NOMO-1 (cell line): ENCODE data around the gene COG7.
"Not testable (repeated sequence)": the region's sequence is repeated elsewhere in the genome, so short reads cannot be mapped to it uniquely, and the experiment has no call there.

ENCODE experiments used
- DNase-seq, 2 experiments: peaks; one replicate each; lab custom pipeline; 2025; ENCODE audit not compliant: unreplicated experiment in 2 of 2; lab: John Stamatoyannopoulos, UW

The COG7 gene

DNA sequence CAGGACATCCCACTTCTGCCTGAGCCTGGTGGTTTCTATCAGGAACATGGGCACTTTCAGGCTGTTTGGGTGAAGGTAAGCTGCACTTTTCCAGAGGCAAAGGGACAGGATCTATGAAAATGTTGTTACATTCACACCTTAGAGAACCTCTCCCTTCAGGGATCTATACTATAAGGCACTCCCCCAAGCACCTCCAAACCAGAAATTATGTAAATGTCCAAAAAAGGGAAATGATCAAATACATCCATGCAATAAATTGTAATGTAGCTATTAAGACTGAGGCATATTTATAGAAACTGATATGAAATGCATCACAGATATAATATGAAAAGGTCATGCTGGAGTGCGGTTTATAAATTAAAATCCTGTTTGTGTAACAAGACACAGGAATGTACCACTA is 23.3 kb upstream of the COG7 start:
- DNase-seq, result no peak

DNA sequence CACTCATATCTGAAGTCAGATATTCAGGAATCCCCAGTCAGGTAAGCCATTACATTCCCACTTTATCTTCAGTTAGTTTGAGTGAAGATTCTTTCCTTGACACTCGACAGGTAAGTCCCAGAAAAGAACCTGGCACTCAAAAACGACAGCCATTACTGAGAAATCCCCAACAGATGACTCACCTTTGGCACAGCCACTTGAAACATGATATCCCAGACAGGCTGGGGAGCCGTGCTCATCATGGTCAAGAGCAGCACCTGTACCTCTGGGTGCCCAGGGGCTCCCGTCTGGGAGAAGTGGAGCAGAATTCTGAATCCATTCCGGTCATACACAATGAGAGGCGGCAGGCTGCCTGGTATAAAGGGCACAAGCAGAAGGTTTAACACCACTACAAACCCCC is 16.8 kb upstream of the COG7 start:
- DNase-seq, result no peak

DNA sequence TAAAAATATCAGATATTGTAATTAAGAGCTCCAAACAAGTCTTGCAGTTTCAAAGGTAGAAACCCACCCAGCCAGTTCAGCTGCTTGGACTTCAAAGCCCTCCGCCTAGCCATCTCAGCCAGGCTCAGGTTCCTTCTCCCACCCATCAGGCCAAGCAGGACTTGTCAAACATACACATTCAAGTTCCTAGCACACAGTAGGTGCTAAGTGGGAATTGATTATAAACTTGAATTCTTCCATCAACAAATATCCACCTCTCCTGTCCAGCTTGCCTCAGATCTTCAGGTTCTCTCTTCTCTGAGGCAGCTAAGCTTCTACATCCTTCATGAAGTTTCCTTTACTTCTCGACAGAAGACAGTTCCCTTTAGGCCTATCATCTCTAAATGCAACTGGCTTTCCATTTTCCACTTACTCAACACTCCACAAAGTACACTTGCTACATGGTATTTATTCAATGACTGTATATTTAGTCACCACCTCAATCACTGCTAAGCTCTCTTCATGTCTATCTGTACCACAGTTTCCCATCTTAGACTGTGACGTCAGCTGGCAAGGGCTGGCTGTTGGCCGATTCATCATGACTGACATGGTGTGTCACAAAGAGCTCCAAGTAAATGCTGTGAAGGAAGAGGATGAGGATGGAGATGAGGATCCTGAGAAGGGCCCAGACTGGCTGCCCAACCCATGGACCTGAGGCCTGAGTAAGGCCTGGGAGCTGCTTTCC is 13.3 kb upstream of the COG7 start:
- DNase-seq, result no peak

DNA sequence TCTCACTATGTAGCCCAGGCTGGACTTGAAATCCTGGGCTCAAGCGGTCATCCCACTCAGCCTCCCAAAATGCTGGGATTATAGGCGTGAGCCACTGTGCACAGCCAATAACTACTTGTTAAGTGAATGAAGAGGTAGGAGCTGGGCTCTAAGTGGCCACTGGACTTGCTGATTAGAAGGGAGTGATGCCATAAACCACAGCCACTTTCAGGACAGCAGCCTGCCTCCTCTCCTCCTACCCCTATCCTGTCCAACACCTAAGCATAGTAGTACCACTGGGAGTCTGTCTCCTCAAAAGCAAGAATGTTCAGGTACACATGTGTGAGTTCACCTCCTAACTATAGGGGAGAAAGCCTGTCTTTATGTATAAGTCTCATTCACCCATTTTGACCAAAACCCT is 12.2 kb upstream of the COG7 start:
- DNase-seq, result no peak

DNA sequence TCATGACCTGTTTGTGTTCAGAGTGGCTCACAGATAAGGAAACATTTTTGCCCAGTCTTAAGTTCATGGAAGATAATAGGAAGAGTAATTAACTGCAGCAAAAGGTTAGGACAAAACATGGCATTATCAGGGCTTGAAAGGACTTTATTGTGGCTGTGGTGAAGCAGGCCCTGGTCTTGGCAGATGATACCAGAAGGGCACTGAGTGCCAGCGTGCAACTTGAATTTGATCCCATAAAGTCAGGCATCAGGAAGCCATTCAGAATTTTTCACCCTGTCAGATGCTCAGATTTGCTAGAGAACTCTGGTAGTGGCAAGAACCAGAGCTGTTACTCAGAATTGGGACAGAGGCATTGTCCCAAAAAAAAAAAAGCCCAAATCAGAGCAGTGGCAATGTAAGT is 11.2 kb upstream of the COG7 start:
- DNase-seq, result no peak

- not testable (repeated sequence) for DNase-seq
Observed at GRCh38 chr16:23462994-23463393, 10.0 kb upstream of the COG7 start.

DNA sequence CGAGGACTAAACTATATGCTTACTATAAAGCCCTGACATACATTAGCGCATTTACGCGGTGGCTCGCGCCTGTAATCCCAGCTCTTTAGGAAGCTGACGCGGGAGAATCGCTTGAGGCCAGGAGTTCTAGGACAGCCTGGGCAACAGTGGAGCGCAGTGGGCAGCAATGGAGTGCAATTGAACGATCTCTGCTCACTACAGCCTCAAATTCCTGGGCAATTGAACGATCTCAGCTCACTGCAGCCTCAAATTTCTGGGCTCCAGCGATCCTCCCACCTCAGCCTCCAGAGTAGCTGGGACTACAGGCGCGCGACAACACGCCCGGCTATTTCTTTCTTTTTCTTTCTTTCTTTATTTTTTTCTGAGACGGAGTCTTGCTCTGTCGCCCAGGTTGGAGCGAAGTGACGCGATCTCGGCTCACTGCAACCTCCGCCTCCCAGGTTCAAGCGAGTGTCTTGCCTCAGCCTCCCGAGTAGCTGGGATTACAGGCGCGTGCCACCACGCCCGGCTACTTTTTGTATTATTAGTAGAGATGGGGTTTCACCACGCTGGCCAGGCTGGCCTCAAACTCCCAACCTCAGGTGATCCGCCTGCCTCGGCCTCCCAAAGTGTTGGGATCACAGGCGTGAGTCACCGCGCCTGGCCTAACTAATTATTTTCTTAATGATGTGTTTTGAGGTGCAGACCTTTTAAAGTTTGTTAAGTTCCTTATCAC is 506 bp upstream of the COG7 start:
- DNase-seq, result no peak

GRCh38 chr16:23452221-23452571 is 793 bp downstream of the COG7 start:
- no peak for DNase-seq

DNA sequence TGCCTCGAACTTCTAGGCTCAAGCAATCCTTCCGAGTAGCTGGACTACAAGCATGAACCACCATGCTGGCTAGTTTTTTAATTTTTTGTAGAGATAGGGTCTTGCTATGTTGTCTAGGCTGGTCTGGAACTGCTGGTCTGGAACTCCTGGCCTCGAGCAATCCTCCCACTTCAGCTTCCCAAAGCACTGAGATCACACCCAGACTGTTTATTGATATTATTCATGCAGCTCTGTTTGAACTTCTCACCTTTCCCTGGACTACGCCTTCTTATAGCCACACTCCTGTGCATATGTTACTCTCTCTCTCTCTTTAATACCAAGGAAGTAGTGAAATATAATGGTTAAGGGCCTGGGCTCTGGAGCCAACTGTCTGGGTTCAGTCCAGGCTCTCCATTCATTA is 4.6 kb downstream of the COG7 start:
- no peak for DNase-seq

- not testable (repeated sequence) for DNase-seq
Observed at GRCh38 chr16:23437542-23437941, 15.4 kb downstream of the COG7 start.

DNA sequence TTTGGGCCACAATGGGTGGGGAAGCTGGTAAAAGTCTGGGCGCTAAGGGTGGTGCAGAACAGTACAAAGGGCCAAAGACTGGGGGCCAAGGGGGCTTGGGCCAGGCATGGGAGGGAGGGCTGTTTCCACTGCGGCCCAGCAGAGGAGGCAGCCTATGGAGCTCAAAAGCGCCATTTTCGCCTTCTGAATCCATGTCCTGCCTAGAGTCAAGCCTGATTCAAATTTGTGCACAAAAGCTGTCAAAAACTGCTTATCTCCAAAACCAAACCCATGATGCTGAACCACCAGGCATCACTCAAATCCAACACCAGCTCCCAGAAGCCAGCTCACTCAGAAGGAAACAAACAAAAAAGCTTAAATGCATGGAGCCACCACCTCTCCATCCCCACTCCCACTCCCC is 16.0 kb downstream of the COG7 start:
- no peak for DNase-seq

GRCh38 chr16:23435500-23435899 is 17.5 kb downstream of the COG7 start:
- DNase-seq, result peak; percentile 82 to 83

DNA sequence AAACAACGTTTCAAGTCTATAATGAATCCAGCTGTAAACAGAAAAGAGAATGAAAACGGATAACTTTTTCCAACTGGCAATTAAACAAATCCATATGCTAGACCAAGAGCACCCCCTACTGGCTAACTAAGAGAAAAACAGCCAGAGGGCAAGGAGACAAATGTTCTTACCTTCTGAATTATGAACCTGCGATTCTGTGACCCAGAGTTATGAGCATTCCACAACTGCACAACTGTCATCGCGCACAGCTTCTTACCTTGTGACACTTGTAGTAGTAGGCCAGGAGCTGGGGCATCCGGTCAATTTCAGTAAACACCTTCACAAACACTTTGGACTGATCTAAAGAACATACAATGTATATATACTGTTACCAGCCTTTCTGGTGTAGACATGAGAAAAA is 18.6 kb downstream of the COG7 start:
- peak; percentile 21 to 60 for DNase-seq

DNA sequence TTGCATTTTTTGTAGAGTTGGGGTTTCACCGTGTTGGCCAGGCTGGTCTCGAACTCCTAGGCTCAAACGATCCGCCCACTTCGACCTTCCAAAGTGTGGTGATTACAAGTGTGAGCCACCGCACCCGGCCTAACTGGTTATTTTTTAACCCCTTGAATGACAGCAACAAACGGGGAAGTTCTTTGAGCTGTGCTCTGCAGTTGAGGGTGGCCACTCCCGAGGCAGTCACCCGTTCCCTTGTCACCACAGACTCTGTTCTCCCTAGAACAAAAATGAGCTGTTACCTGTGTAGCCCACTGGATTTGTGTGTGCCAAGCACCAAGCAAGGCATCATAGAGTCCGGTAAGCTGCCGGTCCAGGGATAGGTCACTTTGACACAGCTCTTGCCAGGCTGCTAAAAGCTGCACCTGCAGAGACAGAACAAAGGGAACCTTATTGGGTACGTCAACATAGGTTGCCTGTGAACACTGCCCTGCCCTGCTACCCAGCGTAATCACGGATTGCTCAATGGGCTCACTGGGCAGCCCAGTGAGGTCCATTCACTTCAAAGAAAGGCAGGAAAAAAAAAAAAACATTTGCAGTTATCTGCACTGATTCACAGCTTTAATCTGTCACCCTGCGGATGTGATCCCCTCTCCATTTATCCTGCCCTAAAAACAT is 19.6 kb downstream of the COG7 start:
- no peak for DNase-seq

GRCh38 chr16:23432176-23433128 is 20.5 kb downstream of the COG7 start:
- DNase-seq, result no peak

DNA sequence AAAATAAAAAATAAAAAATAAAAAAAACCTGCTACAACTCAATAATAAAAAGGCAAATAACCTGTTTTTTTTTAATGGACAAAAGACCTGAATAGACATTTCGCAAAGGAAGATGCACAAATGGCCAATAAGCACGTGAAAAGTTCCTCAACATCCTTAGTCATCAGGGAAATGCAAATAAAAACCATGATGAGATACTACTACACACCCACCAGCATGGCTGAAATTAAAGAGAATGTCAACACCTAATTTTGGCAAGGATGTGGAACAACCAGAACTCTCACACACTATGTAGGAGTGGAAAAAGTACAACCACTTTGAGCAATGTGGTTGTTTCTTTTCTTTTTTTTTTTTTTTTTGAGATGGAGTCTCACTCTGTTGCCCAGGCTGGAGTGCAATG is 24.6 kb downstream of the COG7 start:
- DNase-seq, result no peak

- no peak for DNase-seq
Observed at GRCh38 chr16:23424292-23424958, 28.6 kb downstream of the COG7 start.

DNA sequence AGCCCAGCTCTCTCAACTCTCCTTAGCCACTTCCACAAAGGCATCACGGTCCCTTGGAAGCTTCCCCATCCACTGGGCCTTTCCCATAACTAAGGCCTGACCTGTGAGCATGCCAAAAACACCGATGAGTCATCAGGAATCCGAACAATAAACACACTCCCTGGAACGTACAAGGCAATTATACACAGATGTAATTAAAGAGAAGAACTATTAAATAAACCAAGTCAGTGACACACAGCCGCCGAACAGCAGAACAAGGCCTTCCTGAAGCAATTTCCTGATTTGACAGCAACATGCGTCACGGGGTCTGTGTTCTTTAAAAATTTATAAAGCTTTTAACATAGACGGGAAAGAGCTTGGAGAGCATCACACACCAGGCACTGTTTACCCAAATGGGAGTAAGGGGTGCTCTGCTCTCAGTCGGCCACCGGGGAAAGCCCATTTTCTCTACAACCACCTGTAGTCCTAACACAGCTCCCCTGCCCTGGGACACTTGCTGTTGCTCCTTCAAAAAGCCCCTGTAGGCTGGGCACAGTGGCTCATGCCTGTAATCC is 29.4 kb downstream of the COG7 start:
- no peak for DNase-seq

DNA sequence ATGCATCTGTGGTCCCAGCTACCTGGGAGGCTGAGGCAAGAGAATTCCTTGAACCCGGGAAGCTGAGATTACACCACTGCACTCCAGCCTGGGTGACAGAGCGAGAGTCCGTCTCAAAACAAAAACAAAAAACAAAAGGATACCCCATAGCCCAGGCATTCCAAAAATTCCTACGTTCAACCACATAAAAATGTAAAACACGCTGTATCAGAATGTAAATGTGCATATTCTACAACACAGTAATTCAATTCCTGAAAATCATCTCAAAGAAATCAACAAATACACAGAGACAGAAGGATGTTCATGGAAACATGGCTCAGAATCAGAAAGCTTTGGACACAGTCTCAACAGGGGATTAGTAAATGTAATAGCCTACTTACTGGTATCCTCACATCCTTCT is 33.0 kb downstream of the COG7 start:
- no peak for DNase-seq

DNA sequence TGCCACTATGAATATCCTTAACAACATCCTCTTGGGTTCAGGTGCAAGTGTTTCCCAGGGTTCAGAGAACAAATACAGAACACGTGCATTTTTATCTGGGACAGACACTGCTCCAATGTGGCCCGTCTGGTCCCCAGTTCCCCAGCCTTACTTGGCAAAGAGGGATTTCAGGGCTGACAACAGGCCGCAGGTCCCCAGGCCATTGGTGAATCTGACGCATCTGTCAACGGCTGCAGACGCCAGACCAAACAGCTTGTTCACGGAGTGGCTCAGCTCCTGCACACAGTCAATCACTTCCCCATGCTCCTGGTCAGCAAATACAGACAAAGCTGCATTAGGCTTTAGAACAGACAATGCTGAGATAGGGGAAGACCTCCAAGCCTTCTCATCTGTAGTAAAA is 36.2 kb downstream of the COG7 start:
- no peak for DNase-seq
